GM19455 (cell line): ENCODE measurements around the gene SLBP.
A peak's percentile ranks its signal among the peaks of the same experiment; 100 is the strongest.

ENCODE experiments used
- ATAC-seq: cut with Tn5 transposase; IDR thresholded peaks from one replicate; pipeline ENCODE4 v1.9.1; 2021; ENCODE audit not compliant: unreplicated experiment

The SLBP gene

GRCh38 chr4:1712216-1713002 is at the start of gene SLBP:
TSS of gene SLBP (minus strand) at chr4:1712319. CDS start at chr4:1712188, 131 bp downstream.
- peak; percentile 74 for ATAC-seq

GRCh38 chr4:1761130-1761689 is 49.1 kb upstream of the SLBP start:
- no peak for ATAC-seq

- no peak for ATAC-seq
These were observed 48.5 kb upstream of the SLBP start for GRCh38 chr4:1760521-1761071.

- no peak for ATAC-seq
These were observed 47.7 kb upstream of the SLBP start for GRCh38 chr4:1759818-1760223.

- ATAC-seq = no peak
These were observed 47.2 kb upstream of the SLBP start for GRCh38 chr4:1759170-1759817.

- no peak for ATAC-seq
These were observed 46.4 kb upstream of the SLBP start for GRCh38 chr4:1758306-1759121.

GRCh38 chr4:1757836-1758235 is 45.7 kb upstream of the SLBP start:
- ATAC-seq = no peak

- ATAC-seq = no peak
These were observed 45.0 kb upstream of the SLBP start for GRCh38 chr4:1756893-1757779.

GRCh38 chr4:1756079-1756478 is 44.0 kb upstream of the SLBP start:
- ATAC-seq = no peak

- no peak for ATAC-seq
These were observed 43.2 kb upstream of the SLBP start for GRCh38 chr4:1755297-1755696.

GRCh38 chr4:1754336-1754735 is 42.2 kb upstream of the SLBP start:
- ATAC-seq = no peak

- ATAC-seq = no peak
These were observed 41.7 kb upstream of the SLBP start for GRCh38 chr4:1753697-1754311.

GRCh38 chr4:1753294-1753696 is 41.2 kb upstream of the SLBP start:
- no peak for ATAC-seq

- ATAC-seq = no peak
These were observed 40.3 kb upstream of the SLBP start for GRCh38 chr4:1752284-1753041.

GRCh38 chr4:1751919-1752283 is 39.8 kb upstream of the SLBP start:
- ATAC-seq = no peak

- no peak for ATAC-seq
These were observed 39.2 kb upstream of the SLBP start for GRCh38 chr4:1751155-1751918.

- no peak for ATAC-seq
These were observed 38.4 kb upstream of the SLBP start for GRCh38 chr4:1750381-1751154.

- ATAC-seq = no peak
These were observed 37.7 kb upstream of the SLBP start for GRCh38 chr4:1749826-1750225.
